Nephron (organoid): ENCODE measurements around the gene ILKAP.

ENCODE experiments used
- H3K27ac Mint-ChIP-seq, 3 experiments: 2 replicates each; pipeline ENCODE4 v1.8.0; 2020; ENCODE audit warnings: mixed read lengths in 3 of 3, mild to moderate bottlenecking in 2 of 3, moderate library complexity in 1 of 3
- H3K27me3 Mint-ChIP-seq: 2 replicates; pipeline ENCODE4 v1.8.0; 2021; ENCODE audit warnings: low read depth, mild to moderate bottlenecking, moderate library complexity, mixed read lengths
- H3K36me3 Mint-ChIP-seq: 2 replicates; pipeline ENCODE4 v1.8.0; 2020; ENCODE audit warnings: low read depth, mixed read lengths
- H3K4me1 Mint-ChIP-seq: 2 replicates; pipeline ENCODE4 v1.8.0; 2020; ENCODE audit warnings: mixed read lengths
- H3K4me3 Mint-ChIP-seq, 3 experiments: 2 replicates each; pipeline ENCODE4 v1.8.0; 2020; ENCODE audit warnings: mild to moderate bottlenecking in 3 of 3, mixed read lengths in 3 of 3, moderate library complexity in 2 of 3
- H3K9me3 Mint-ChIP-seq: 2 replicates; pipeline ENCODE4 v1.8.0; 2020; ENCODE audit warnings: mixed read lengths
- CTCF ChIP-seq, 3 experiments: fragments of 200-600 bp; sonication (generic); IDR thresholded peaks; one replicate each; pipeline ENCODE4 v1.5.0; 2021; ENCODE audit warnings: antibody characterized with exemption in 3 of 3; ENCODE audit not compliant: unreplicated experiment in 3 of 3

Gene ILKAP

DNA sequence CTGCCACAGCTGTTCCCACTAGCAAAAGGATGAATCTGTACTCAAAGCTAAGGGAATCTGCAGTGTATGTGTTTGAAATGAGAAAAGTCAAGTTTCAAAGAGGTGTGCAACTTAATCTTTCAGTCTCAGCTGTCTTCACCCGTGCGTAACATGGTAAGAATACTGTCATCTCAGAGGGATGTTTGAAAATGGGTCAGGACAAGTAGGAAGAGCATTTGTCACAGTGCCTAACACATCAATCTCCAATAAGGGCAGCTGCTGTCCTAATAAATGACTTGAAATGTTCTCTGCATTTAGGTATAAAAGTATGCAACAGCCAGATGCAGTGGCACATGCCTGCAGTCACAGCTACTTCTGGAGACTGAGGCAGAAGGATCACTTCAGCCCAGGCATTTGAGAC lies 13.1 kb downstream of the ILKAP start:
- Mint-ChIP-seq H3K36me3 (peaks cover 86% of the 10 kb centered on the region), H3K4me3 (no peak overlapping the region), H3K9me3 (no peaks in the 10 kb centered on the region), H3K4me1 (peaks cover 27% of the 10 kb centered on the region), H3K27me3 (no peaks in the 10 kb centered on the region), H3K27ac (peak overlapping the region in 2 of 3 experiments; percentile 46 to 80)
- no peak for TF ChIP-seq CTCF (IDR thresholded peaks at IDR 0.05; ENCODE audit: unreplicated experiment in 3 of 3)

- Mint-ChIP-seq H3K9me3 (no peaks in the 10 kb centered on the region), H3K4me1 (peaks cover 36% of the 10 kb centered on the region), H3K4me3 (no peak overlapping the region), H3K27ac (peak overlapping the region in 1 of 3 experiments; percentile 67), H3K36me3 (peaks cover 90% of the 10 kb centered on the region), H3K27me3 (no peaks in the 10 kb centered on the region)
- TF ChIP-seq CTCF (IDR thresholded peaks at IDR 0.05; ENCODE audit: unreplicated experiment in 3 of 3), result no peak
These were observed 15.6 kb downstream of the ILKAP start for GRCh38 chr2:238187618-238188548.

DNA sequence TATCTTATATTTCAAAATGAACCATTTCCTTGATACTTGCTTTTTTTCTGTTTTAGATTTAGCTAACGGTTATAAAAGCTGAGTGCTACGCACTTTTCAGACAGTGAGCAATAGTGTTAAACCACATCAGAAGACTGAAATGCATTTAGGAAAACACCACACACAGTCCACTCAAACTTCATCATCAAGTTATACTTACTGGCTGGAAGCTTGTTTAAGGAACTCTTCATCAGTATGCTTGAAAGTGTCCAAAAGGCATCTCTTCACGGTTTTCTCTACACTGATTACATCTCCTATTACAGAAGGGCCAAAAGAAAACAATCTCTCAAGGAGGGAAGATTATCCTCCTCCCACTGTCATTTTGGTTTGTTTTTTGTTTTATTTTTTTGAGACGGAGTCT lies 19.7 kb downstream of the ILKAP start:
- no peak for TF ChIP-seq CTCF (IDR thresholded peaks at IDR 0.05; ENCODE audit: unreplicated experiment in 3 of 3)
- no peaks in the 10 kb centered on the region for H3K27me3 Mint-ChIP-seq
- H3K9me3 Mint-ChIP-seq, result no peaks in the 10 kb centered on the region
- H3K4me3 Mint-ChIP-seq, result no peak overlapping the region
- peaks cover 87% of the 10 kb centered on the region for H3K36me3 Mint-ChIP-seq
- peaks cover 22% of the 10 kb centered on the region for H3K4me1 Mint-ChIP-seq
- no peak overlapping the region for H3K27ac Mint-ChIP-seq

DNA sequence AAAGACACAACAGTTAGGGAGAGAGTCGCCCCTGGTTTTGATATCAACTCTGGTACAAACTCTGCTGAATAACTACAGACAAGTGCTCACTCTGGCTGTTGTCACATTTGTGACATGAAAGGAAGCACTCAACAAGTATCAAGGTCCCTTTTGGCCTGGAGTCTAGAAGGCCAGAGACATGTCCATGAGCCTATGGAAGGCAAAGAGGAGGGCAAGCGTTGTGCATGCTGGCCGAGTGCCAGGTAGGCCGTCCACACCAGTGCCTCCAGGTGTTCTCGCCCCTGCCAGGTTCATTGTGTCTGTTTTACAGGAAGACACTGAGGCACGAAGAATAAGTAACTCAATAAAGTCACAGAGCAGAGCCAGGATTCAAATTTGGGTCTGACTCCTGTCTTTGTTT lies 21.1 kb downstream of the ILKAP start:
- no peaks in the 10 kb centered on the region for H3K27me3 Mint-ChIP-seq
- H3K36me3 Mint-ChIP-seq, result peaks cover 82% of the 10 kb centered on the region
- no peaks in the 10 kb centered on the region for H3K9me3 Mint-ChIP-seq
- no peak for TF ChIP-seq CTCF (IDR thresholded peaks at IDR 0.05; ENCODE audit: unreplicated experiment in 3 of 3)
- no peak overlapping the region for H3K27ac Mint-ChIP-seq
- no peak overlapping the region for H3K4me3 Mint-ChIP-seq
- peaks cover 10% of the 10 kb centered on the region for H3K4me1 Mint-ChIP-seq

DNA sequence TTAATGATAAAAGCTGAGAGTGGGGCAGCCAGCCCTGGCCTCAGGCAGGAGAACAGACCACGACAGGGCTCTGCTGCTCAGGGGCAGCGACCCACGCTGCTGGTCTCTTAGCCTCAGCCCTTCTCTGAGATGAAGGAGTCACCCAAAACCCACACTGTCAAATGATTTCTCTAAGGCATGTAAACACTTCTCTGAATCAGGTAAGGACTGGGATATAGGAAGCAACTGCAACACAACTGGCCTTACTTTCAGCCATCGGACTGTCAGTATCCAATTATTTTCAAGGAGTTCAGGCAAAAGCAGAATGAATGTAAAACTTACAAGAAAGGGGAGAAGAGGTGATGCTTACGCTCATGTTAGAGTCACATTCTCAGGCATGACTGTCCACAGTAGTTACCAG lies 22.9 kb downstream of the ILKAP start:
- Mint-ChIP-seq H3K4me1 (peaks cover 9% of the 10 kb centered on the region), H3K27ac (no peak overlapping the region), H3K9me3 (no peaks in the 10 kb centered on the region), H3K27me3 (no peaks in the 10 kb centered on the region), H3K4me3 (no peak overlapping the region), H3K36me3 (peaks cover 74% of the 10 kb centered on the region)
- TF ChIP-seq CTCF (IDR thresholded peaks at IDR 0.05; ENCODE audit: unreplicated experiment in 3 of 3), result no peak

DNA sequence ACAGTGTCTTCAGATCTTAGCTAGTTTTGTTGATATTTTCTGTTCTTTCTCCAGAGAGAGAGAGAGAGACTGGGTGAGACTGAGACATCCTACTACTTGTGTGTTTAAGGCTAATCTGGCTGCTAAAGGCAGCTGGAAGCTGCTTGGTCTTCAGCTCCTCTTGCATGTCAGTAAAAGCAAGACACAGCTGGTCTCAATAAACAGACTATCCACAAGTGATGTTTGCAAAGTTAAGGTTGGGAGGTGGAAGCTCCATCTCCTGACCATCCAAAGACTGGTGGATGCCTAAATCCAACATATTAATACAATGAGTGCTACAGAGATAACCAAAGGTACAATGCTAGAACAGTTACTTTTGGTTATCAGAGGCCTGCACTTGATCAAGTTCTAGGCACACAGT lies 26.9 kb downstream of the ILKAP start:
- Mint-ChIP-seq H3K4me1 (no peaks in the 10 kb centered on the region), H3K9me3 (no peaks in the 10 kb centered on the region), H3K36me3 (peaks cover 68% of the 10 kb centered on the region), H3K4me3 (no peak overlapping the region), H3K27ac (no peak overlapping the region), H3K27me3 (no peaks in the 10 kb centered on the region)
- no peak for TF ChIP-seq CTCF (IDR thresholded peaks at IDR 0.05; ENCODE audit: unreplicated experiment in 3 of 3)
